HT1080 (cell line): ENCODE results near the gene ANKRD28. TPM values are rescaled to one million over a fixed set of nuclear protein-coding genes. Genes with fewer than 3 reads are reported as not detected.

Source experiments
- small RNA-seq: library from RNA; depleted of rRNA; stranded (forward); fragments of <200 nt; gene quantifications from one replicate; pipeline ENCODE3, GENCODE V24; 2014
- total RNA-seq: library from RNA; depleted of rRNA; stranded (reverse); fragments of >200 nt; shearing (Covaris generic); gene quantifications from 2 replicates; pipeline ENCODE4 v1.2.3, GENCODE V29; 2014; rRNA removed

ANKRD28 gene
- total RNA-seq, 1 experiment from 2014 or later = 98.7 TPM

Small RNA genes within 50 kb of the gene (small RNA-seq; reads per million reads assigned to genes)
- gene MIR3134 (not detected), gene RN7SL4P (not detected)

Other genes starting within 250 kb of the ANKRD28 start
- gene HACL1, start 196.4 kb downstream of the ANKRD28 start, total RNA-seq = 22.2 and 28.0 TPM in 2 replicates
- gene BTD, start 196.2 kb downstream of the ANKRD28 start, total RNA-seq = 10.5 and 12.1 TPM in 2 replicates